Adrenal gland (tissue), 12 donors: ENCODE measurements around the gene S100A4. TPM values are rescaled to one million over a fixed set of nuclear protein-coding genes. Genes with fewer than 3 reads are reported as not detected.
"Not testable (repeated sequence)": the region's sequence is repeated elsewhere in the genome, so short reads cannot be mapped to it uniquely, and the experiment has no call there.

Experiments used
- DNase-seq, 7 donors: peaks; one replicate each; pipeline ENCODE4 v3.0.0-alpha.2; 2019 to 2020
- H3K27ac ChIP-seq, 5 donors: fragments of 200-600 bp; sonication (generic) in 4 of 5; 1 replicate in 3 of 5; 2 replicates in 2 of 5; pipeline versions ENCODE4 v1.5.1 to v1.8.0; 2016 to 2020; ENCODE audit warnings: mild to moderate bottlenecking in 1 of 5
- H3K27me3 ChIP-seq: fragments of 200-600 bp; 2 replicates; pipeline ENCODE4 v1.8.0; 2021
- H3K36me3 ChIP-seq, 2 donors: fragments of 200-600 bp; replicated peaks in 1 of 2; 1 replicate in 1 of 2; 2 replicates in 1 of 2; pipeline versions ENCODE4 v1.5.1 to v1.8.0; 2018 to 2022
- H3K4me1 ChIP-seq, 2 donors: fragments of 200-600 bp; replicated peaks in 1 of 2; 1 replicate in 1 of 2; 2 replicates in 1 of 2; pipeline versions ENCODE4 v1.5.1 to v1.8.0; 2018 to 2021
- H3K4me3 ChIP-seq, 4 donors: fragments of 200-600 bp; sonication (generic) in 3 of 4; one replicate each; pipeline ENCODE4 v1.5.1; 2016 to 2018
- H3K9me3 ChIP-seq, 3 donors: fragments of 200-600 bp; sonication (generic) in 1 of 3; replicated peaks in 1 of 3; 1 replicate in 2 of 3; 2 replicates in 1 of 3; pipeline versions ENCODE4 v1.5.1 to v1.8.0; 2016 to 2021
- CTCF ChIP-seq, 6 experiments: fragments of 450-650 bp in 4 of 6; fragments of 200-600 bp in 2 of 6; sonication (generic) in 1 of 6; IDR thresholded peaks; 1 replicate in 5 of 6; 2 replicates in 1 of 6; pipeline versions ENCODE4 v1.5.1 to v1.8.0; 2016 to 2021; ENCODE audit warnings: antibody characterized with exemption in 6 of 6, mild to moderate bottlenecking in 2 of 6, moderate library complexity in 1 of 6
- POLR2A ChIP-seq, 2 donors: fragments of 450-650 bp; IDR thresholded peaks; one replicate each; pipeline ENCODE4 v1.6.1; 2017; ENCODE audit warnings: antibody characterized with exemption in 2 of 2, mild to moderate bottlenecking in 2 of 2, moderate library complexity in 1 of 2
- WGBS, 4 donors: extraction: QIAGEN DNeasy Blood & Tissue Kit in 2 of 4; methylation state at CpG; one replicate each; pipeline versions ENCODE4 v1.1.5 to v1.1.7; 2013 to 2017; 5-methylcytosine and 5-hydroxymethylcytosine counted together
- intact Hi-C, 2 donors: fragments of 100-400 bp; cut with DNase I; formaldehyde crosslinking; loops; one replicate each; pipeline versions ENCODE4 v1.14.1 to v1.15.0; 2022 to 2023
- polyA plus RNA-seq, 3 donors: library from polyadenylated mRNA; stranded (reverse); fragments of 200-250 nt in 2 of 3; fragments of 350-450 nt in 1 of 3; fragmentation: Illumina TruSeq in 1 of 3; extraction: RNeasy Lipid Tissue Mini Kit (QIAGEN cat#74804) in 1 of 3; gene quantifications; one replicate each; pipeline ENCODE4 v1.2.3, GENCODE V29; 2013 to 2014
- total RNA-seq, 9 donors: library from RNA; depleted of rRNA in 4 of 9; stranded (reverse); fragments of >200 nt in 4 of 9; fragments of 120-200 nt in 1 of 9; fragmentation: NEBNext Ultra II Directional in 1 of 9; extraction: Animal tissue kit (Norgen Biotek cat#: 25700) in 1 of 9; gene quantifications; one replicate each; pipeline versions ENCODE4 v1.1.0 to v1.2.4, GENCODE V29; 2013 to 2023
- donor health status: healthy with polysubstance abuse.
- donor health status: Bipolar disorder and iron deficiency.
- donor health status: DM: yes; HTN: yes; CAD: no.
- donor health status: DM: no; HTN: no; CAD: no.
- donor health status: DM: no; HTN: no; CAD: no.
- donor health status: DM: yes; HTN: yes; CAD: no.

S100A4 gene
- total and polyA plus RNA-seq, 12 donors, result 7.9 to 742 (median 99.9) TPM

GRCh38 chr1:153578936-153579335 is 33.3 kb upstream of the S100A4 start:
- Histone ChIP-seq H3K27ac (no peak overlapping the region), H3K4me3 (no peak overlapping the region), H3K27me3 (no peaks in the 10 kb centered on the region), H3K4me1 (peaks cover 0 to 7% of the 10 kb centered on the region in 2 donors), H3K36me3 (no peaks in the 10 kb centered on the region), H3K9me3 (no peaks in the 10 kb centered on the region)
- WGBS, 4 donors, result 59 to 66% (median 63%) methylated on average over 3 of the region's 3 CpGs
- intact Hi-C loops, result loop anchor here in 1 of 2 donors (10.0 kb wide), 2 partner anchors 86 to 196 kb away; partner anchors contain the start of gene SLC27A3
- TF ChIP-seq POLR2A (IDR thresholded peaks at IDR 0.05) (no peak), CTCF (IDR thresholded peaks at IDR 0.05) (no peak)
- no peak for DNase-seq

GRCh38 chr1:153578490-153578889 is 32.9 kb upstream of the S100A4 start:
- no peak for DNase-seq
- intact Hi-C loops, result loop anchor here in 1 of 2 donors (10.0 kb wide), 2 partner anchors 86 to 196 kb away; partner anchors contain the start of gene SLC27A3
- TF ChIP-seq CTCF (IDR thresholded peaks at IDR 0.05) (no peak), POLR2A (IDR thresholded peaks at IDR 0.05) (no peak)
- Histone ChIP-seq H3K9me3 (no peaks in the 10 kb centered on the region), H3K4me3 (no peak overlapping the region), H3K27me3 (no peaks in the 10 kb centered on the region), H3K36me3 (no peaks in the 10 kb centered on the region), H3K4me1 (peaks cover 0 to 7% of the 10 kb centered on the region in 2 donors), H3K27ac (no peak overlapping the region)

- DNase-seq, result no peak
- intact Hi-C loops, result loop anchor here in 1 of 2 donors (10.0 kb wide), 2 partner anchors 87 to 197 kb away; partner anchors contain the start of gene SLC27A3
- Histone ChIP-seq H3K4me1 (peaks cover 5 to 15% of the 10 kb centered on the region in 2 donors), H3K4me3 (no peak overlapping the region), H3K27me3 (no peaks in the 10 kb centered on the region), H3K9me3 (no peaks in the 10 kb centered on the region), H3K36me3 (no peaks in the 10 kb centered on the region), H3K27ac (no peak overlapping the region)
- TF ChIP-seq CTCF (IDR thresholded peaks at IDR 0.05) (no peak), POLR2A (IDR thresholded peaks at IDR 0.05) (no peak)
- 76 to 82% (median 79%) methylated on average over 9 of the region's 9 CpGs for WGBS, 4 donors
Measured at GRCh38 chr1:153577624-153578051, 32.0 kb upstream of the S100A4 start.

GRCh38 chr1:153577138-153577537 is 31.5 kb upstream of the S100A4 start:
- no peaks in the 10 kb centered on the region for H3K27me3 ChIP-seq
- no peak for DNase-seq
- no peaks in the 10 kb centered on the region for H3K36me3 ChIP-seq
- H3K4me3 ChIP-seq, result no peak overlapping the region
- H3K4me1 ChIP-seq, result peaks cover 6 to 18% of the 10 kb centered on the region in 2 donors
- no peak for TF ChIP-seq CTCF (IDR thresholded peaks at IDR 0.05)
- TF ChIP-seq POLR2A (IDR thresholded peaks at IDR 0.05), result no peak
- intact Hi-C loops, result loop anchor here in 1 of 2 donors (10.0 kb wide), 2 partner anchors 88 to 198 kb away; partner anchors contain the start of gene SLC27A3
- no peaks in the 10 kb centered on the region for H3K9me3 ChIP-seq
- H3K27ac ChIP-seq, result no peak overlapping the region
- WGBS, 4 donors, result 69 to 86% (median 78%) methylated on average over 4 of the region's 4 CpGs

GRCh38 chr1:153575497-153575896 is 29.9 kb upstream of the S100A4 start:
- peaks cover 6 to 18% of the 10 kb centered on the region in 2 donors for H3K4me1 ChIP-seq
- not testable (repeated sequence) for H3K36me3 ChIP-seq, H3K4me3 ChIP-seq, H3K27me3 ChIP-seq, DNase-seq, H3K27ac ChIP-seq, H3K9me3 ChIP-seq
- intact Hi-C loops, result loop anchor here in 1 of 2 donors (10.0 kb wide), 2 partner anchors 89 to 199 kb away; partner anchors contain the start of gene SLC27A3
- WGBS, 4 donors, result 91 to 94% (median 93%) methylated on average over 9 to 10 of the region's 10 CpGs

- H3K9me3 ChIP-seq, H3K4me3 ChIP-seq, H3K27ac ChIP-seq, DNase-seq, H3K36me3 ChIP-seq, H3K27me3 ChIP-seq: not testable (repeated sequence)
- H3K4me1 ChIP-seq, result peaks cover 6 to 18% of the 10 kb centered on the region in 2 donors
- 85 to 97% (median 90%) methylated on average over 10 to 35 of the region's 35 CpGs for WGBS, 4 donors
- intact Hi-C loops, result loop anchor here in 1 of 2 donors (10.0 kb wide), 2 partner anchors 90 to 200 kb away; partner anchors contain the start of gene SLC27A3
Measured at GRCh38 chr1:153575081-153575491, 29.5 kb upstream of the S100A4 start.
